ENCODE results near the gene ANKRD33. TPM values are rescaled to one million over a fixed set of nuclear protein-coding genes. Genes with fewer than 3 reads are reported as not detected.
"Not testable (repeated sequence)": the region's sequence is repeated elsewhere in the genome, so short reads cannot be mapped to it uniquely, and the experiment has no call there.

The ANKRD33 gene
- total RNA-seq, 1 experiment from 2014 or later, result not detected

- no peak for DNase-seq (ENCODE audit: low read depth)
These were observed 13.9 kb upstream of the ANKRD33 start for GRCh38 chr12:51874000-51874399.

GRCh38 chr12:51874486-51874885 lies 13.4 kb upstream of the ANKRD33 start:
- DNase-seq (ENCODE audit: low read depth), result no peak

DNA sequence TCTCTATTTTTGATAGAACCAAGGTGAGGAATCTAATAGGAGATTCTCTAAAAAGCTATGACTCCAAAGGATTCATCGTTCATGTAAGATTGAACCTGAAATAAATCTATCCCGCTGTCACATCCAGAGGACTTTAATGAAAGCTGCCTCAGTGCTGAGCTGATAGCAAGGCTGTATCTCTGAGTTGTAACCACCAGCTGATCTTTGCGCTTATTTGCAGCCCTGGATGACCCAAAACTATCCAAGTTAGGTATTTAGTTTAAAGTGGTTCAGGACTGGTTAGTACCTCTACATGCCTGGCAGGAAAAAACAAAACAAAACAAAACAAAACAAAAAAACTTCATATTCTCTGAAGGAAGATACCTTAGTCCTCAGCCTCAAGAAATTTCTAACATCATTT lies 8.8 kb upstream of the ANKRD33 start:
- no peak for DNase-seq (ENCODE audit: low read depth)

DNA sequence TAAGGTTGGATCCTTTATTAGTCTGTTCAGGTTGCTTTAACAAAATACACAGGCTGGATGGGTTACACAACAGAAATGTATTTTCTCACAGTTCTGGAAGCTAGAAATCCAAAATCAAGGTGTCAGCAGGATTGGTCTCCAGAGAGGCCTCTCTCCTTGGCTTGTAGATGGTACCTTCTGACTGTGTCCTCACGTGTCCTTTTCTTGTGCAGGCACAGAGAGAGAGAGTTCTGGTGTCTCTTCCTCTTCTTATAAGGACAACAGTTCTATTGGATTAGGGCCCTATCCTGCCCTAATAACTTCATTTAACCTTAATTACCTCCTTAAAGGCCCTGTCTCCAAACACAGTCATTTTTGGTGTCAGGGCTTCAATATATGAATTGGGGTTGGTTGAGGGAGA lies 4.6 kb upstream of the ANKRD33 start:
- no peak for DNase-seq (ENCODE audit: low read depth)

DNA sequence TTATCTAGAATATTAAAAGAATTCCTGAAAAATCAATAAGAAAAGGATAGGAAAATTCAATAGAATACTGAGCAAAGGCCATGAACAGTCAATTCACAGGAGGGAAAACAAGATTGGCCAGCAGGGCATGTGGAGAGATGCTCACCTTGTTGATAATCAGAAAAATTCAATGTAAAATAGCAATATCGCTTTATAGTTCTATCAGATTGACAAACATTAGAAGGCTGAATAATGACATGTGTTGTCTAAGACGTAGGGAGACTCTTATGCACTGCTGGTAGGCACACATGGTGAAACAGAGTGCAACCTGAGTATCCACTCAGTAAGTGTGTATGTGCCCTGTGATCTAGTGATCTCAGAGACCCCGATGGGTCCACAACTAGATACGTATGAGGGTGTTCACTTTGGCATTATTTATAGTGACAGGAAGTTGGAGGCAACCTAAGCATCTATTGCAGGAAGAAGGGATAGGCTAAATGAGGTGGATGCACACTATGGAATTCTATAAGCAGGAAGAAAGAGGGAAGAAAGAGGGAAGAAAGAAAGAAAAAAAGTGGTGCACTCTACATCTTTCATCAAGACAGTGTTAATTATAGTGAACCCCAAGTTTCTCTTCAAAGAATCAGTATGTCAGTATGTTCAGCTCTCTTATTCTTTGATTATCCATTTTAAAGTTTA lies 3.8 kb upstream of the ANKRD33 start:
- DNase-seq (ENCODE audit: low read depth), result no peak

GRCh38 chr12:51884676-51885229 lies 3.1 kb upstream of the ANKRD33 start:
- peak; percentile 87 for DNase-seq (ENCODE audit: low read depth)

DNA sequence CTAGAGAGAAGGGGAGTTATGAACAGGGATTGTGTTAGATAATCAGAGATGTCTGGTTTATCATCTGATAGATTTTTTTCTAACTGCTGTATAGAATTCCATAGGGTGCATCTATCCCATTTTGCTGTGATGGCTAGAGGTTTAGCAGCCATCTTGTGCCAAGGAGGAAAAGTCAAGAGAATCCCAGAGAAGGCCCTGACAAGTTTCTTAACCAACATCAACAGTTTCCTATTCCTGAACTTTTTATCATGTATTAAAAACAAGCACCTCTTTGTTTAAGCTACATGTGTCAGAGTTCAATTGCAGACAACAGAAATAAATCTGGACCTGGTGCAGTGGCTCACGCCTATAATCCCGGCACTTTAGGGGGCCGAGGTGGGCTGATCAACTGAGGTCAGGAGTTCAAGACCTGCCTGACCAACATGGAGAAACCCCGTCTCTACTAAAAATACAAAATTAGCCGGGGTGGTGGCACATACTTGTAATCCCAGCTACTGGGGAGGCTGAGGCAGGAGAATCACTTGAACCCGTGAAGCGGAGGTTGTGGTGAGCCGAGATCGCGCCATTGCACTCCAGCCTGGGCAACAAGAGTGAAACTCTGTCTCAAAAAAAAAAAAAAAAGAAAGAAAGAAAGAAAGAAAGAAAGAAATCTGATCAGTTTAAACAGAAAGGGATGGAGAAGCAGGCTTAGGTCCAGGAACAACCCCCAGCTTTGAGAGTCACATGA lies 2.4 kb upstream of the ANKRD33 start:
- not testable (repeated sequence) for DNase-seq (ENCODE audit: low read depth)

DNA sequence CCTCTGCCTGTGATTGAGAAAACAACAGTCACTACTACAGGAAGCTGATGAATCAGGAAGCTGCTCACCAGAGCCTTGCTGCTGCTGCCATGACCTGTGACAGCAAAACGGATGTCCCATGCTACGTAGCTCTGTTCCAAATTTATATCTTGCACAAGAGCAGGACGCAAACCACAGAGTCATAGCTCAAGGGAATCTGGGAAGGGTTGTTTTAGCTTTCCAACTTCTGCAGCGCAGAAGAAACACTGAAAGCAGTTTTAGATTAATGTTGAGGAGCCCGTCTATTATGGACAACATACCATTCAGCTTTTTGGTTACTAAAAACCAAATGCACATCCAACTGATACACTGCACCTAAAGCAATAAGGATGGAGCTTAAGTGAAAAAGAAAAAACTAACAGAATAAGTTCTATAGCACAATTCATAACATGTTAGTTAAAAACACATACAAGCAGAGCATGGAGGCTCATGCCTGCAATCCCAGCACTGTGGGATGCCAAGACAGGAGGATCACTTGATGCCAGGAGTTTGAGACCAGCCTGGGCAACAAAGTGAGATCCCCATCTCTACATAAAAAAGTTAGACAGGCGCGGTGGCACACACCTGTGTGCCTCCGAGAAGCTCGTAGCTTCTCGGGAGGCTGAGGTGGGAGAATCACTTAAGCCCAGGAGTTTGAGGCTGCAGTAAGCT lies 1.7 kb upstream of the ANKRD33 start:
- peak; percentile 93 for DNase-seq (ENCODE audit: low read depth)

DNA sequence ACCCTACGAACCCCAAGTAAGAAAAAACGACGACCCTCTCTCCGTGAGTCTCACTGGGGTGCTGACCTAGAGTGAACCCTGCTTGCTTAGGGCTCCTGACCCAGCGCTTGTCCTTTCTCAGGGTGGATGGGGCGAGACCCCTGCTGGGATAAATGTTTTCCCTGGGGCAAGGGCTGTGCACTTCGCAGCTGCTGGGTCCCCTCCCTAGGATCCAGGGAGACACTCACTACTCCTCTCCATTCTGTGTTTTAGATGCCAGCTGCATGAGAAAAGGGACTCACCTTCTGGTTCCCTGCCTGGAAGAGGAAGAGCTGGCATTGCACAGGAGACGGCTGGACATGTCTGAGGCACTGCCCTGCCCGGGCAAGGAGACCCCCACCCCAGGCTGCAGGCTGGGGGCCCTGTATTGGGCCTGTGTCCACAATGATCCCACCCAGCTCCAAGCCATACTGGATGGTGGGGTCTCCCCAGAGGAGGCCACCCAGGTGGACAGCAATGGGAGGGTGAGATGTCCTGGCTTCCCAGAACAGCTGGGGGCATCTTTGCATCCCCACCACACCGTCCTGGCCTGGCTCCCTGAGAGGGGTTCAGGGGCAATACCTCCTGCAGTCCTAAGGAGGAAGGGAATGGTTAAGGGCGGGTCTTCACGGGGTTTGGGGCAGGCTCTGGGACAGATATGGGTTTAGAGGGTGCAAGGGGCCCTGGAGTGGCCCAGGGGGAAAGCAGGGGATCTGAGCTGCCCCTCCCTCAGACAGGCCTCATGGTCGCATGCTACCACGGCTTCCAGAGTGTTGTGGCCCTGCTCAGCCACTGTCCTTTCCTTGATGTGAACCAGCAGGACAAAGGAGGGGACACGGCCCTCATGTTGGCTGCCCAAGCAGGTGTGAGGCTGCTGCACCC lies 663 bp downstream of the ANKRD33 start:
- DNase-seq (ENCODE audit: low read depth), result no peak

GRCh38 chr12:51889216-51890132 lies 1.6 kb downstream of the ANKRD33 start:
- no peak for DNase-seq (ENCODE audit: low read depth)

DNA sequence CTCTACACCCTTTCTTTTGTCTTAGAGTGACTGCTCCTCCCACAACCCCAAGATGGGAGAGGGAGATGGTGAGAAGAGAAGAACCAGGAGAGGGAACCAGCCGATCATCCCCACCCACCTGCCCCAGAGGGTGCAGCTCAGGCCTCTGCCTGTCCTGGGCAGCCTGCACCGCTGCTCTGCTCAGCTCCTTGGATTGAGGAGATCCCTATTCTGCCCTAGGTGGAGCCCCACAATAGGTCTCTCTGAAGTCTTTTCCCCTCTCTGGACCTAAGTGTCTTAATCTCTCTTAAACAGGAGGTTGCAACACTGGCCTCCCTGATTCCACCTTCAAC lies 2.2 kb downstream of the ANKRD33 start:
- DNase-seq (ENCODE audit: low read depth), result no peak

GRCh38 chr12:51890511-51891171 lies 2.7 kb downstream of the ANKRD33 start:
- DNase-seq (ENCODE audit: low read depth), result no peak

DNA sequence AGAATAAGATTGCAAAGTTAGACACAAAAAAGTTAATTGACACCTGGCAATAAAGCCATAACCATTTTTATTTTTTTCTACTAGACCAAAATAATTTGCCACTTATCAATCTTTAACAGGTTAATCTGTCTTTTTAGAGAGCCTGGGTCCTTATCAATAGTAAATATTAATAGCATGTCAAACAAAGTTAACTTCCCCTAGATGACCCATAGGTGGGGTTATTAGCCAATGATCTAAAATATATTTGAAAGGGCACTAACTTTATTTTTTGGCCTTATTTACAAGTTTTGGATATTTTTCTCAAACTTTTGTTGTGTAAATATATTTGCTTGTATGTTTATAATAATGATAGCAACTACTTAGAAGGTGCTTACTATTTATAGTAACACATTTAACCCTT lies 3.9 kb downstream of the ANKRD33 start:
- DNase-seq (ENCODE audit: low read depth), result no peak

- no peak for DNase-seq (ENCODE audit: low read depth)
These were observed 5.9 kb downstream of the ANKRD33 start for GRCh38 chr12:51893786-51894185.

GRCh38 chr12:51895378-51896135 lies 7.7 kb downstream of the ANKRD33 start:
- DNase-seq (ENCODE audit: low read depth), result no peak

DNA sequence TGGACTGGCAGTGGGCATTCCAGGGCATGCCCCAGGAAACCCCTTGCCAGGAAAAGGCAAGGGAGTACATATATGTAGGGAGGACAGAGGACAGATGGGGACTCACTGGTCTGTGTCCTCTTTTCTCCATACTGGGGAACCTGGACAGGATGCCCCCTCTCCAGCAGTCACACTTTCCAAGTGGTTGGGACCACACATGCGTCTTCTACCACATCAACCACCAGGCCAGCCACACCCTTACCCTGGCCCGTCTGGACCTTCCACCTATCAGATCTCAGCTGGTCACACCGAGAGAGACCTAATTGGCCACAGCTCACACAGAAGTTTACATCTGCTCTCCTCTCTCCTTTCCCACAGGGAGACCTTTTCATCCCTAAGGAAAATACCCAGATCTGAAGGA lies 8.3 kb downstream of the ANKRD33 start:
- DNase-seq (ENCODE audit: low read depth), result no peak

- no peak for DNase-seq (ENCODE audit: low read depth)
These were observed 9.3 kb downstream of the ANKRD33 start for GRCh38 chr12:51897181-51897580.

- no peak for DNase-seq (ENCODE audit: low read depth)
These were observed 10.6 kb downstream of the ANKRD33 start for GRCh38 chr12:51898506-51898905.

DNA sequence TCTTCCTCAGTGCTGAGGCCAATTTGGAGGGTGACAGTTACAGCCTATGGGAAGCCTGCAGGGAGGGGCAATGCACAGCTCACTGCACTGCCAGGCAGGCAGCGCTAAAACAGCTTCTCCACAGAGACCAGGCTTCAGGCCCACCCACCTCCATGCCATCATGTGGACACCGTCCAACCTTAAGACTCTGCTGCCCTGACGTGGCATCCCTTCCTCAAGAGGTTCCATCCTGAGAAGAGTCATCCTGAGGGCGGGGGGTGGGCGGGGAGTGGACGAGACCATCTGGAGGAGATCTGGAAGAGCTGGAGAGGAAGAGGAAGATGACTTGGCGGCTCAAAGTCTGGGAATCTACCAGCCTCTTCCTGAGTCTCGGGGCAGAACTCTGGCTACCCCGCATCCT lies 11.0 kb downstream of the ANKRD33 start:
- DNase-seq (ENCODE audit: low read depth), result no peak

Measured in LHCN-M2 (cell line).